ENCODE measurements around the gene LDB3. TPM values are rescaled to one million over a fixed set of nuclear protein-coding genes. Genes with fewer than 3 reads are reported as not detected.

LDB3 gene
- total RNA-seq, 2 donors from 2014 or later, result 0.66 to 0.78 TPM

- 80 to 93% methylated on average over 2 of the region's 2 CpGs for WGBS, 2 donors
- no peaks in the 10 kb centered on the region for H3K36me3 ChIP-seq (replicated peaks in 1 of 2; ENCODE audit: insufficient read depth in 1 of 2, low read depth in 2 of 2)
- H3K4me3 ChIP-seq, result no peak overlapping the region
- no peak for ATAC-seq
- no peak for TF ChIP-seq POLR2A (IDR thresholded peaks at IDR 0.05)
- DNase-seq, result no peak
- intact Hi-C loops (cut with DNase I), result no loop called here
- H3K27me3 ChIP-seq, result no peaks in the 10 kb centered on the region
- no peaks in the 10 kb centered on the region for H3K9me3 ChIP-seq
- no peak overlapping the region for H3K27ac ChIP-seq
- H3K4me1 ChIP-seq, result peaks cover 38% of the 10 kb centered on the region
Observed at GRCh38 chr10:86765548-86765947, 97.2 kb downstream of the LDB3 start.

- no peak overlapping the region for H3K27ac ChIP-seq
- H3K36me3 ChIP-seq (replicated peaks in 1 of 2; ENCODE audit: insufficient read depth in 1 of 2, low read depth in 2 of 2), result no peaks in the 10 kb centered on the region
- no peak for ATAC-seq
- H3K4me1 ChIP-seq, result peaks cover 20% of the 10 kb centered on the region
- intact Hi-C loops (cut with DNase I), result no loop called here
- H3K27me3 ChIP-seq, result no peaks in the 10 kb centered on the region
- WGBS, 2 donors, result 51 to 63% methylated on average over 1 of the region's 1 CpG
- TF ChIP-seq POLR2A (IDR thresholded peaks at IDR 0.05), result no peak
- no peak for TF ChIP-seq CTCF (IDR thresholded peaks at IDR 0.05)
- no peak overlapping the region for H3K4me3 ChIP-seq
- no peak for DNase-seq
- no peaks in the 10 kb centered on the region for H3K9me3 ChIP-seq
Observed at GRCh38 chr10:86768412-86769062, 100.2 kb downstream of the LDB3 start.

- DNase-seq, result no peak
- Histone ChIP-seq H3K9me3 (no peaks in the 10 kb centered on the region), H3K36me3 (replicated peaks in 1 of 2; ENCODE audit: insufficient read depth in 1 of 2, low read depth in 2 of 2) (no peaks in the 10 kb centered on the region), H3K4me1 (peaks cover 28% of the 10 kb centered on the region), H3K27ac (no peak overlapping the region), H3K27me3 (no peaks in the 10 kb centered on the region), H3K4me3 (no peak overlapping the region)
- 91 to 93% methylated on average over 10 of the region's 10 CpGs for WGBS, 2 donors
- intact Hi-C loops (cut with DNase I), result no loop called here
- no peak for TF ChIP-seq POLR2A (IDR thresholded peaks at IDR 0.05)
- no peak for TF ChIP-seq CTCF (IDR thresholded peaks at IDR 0.05)
- ATAC-seq, result no peak
Observed at GRCh38 chr10:86769991-86770390, 101.7 kb downstream of the LDB3 start.

GRCh38 chr10:86770412-86770960 lies 102.2 kb downstream of the LDB3 start:
- ATAC-seq, result no peak
- no peak overlapping the region for H3K27ac ChIP-seq
- no peak overlapping the region for H3K4me3 ChIP-seq
- H3K4me1 ChIP-seq, result peaks cover 33% of the 10 kb centered on the region
- TF ChIP-seq POLR2A (IDR thresholded peaks at IDR 0.05), result no peak
- H3K36me3 ChIP-seq (replicated peaks in 1 of 2; ENCODE audit: insufficient read depth in 1 of 2, low read depth in 2 of 2), result no peaks in the 10 kb centered on the region
- intact Hi-C loops (cut with DNase I), result no loop called here
- H3K9me3 ChIP-seq, result no peaks in the 10 kb centered on the region
- no peaks in the 10 kb centered on the region for H3K27me3 ChIP-seq
- 52 to 56% methylated on average over 2 of the region's 2 CpGs for WGBS, 2 donors
- no peak for DNase-seq

- 89 to 90% methylated on average over 6 of the region's 6 CpGs for WGBS, 2 donors
- H3K27me3 ChIP-seq, result no peaks in the 10 kb centered on the region
- no peak for TF ChIP-seq CTCF (IDR thresholded peaks at IDR 0.05)
- no peak for TF ChIP-seq POLR2A (IDR thresholded peaks at IDR 0.05)
- no peaks in the 10 kb centered on the region for H3K9me3 ChIP-seq
- no peak for DNase-seq
- peaks cover 33% of the 10 kb centered on the region for H3K4me1 ChIP-seq
- ATAC-seq, result no peak
- intact Hi-C loops (cut with DNase I), result no loop called here
- no peaks in the 10 kb centered on the region for H3K36me3 ChIP-seq (replicated peaks in 1 of 2; ENCODE audit: insufficient read depth in 1 of 2, low read depth in 2 of 2)
- H3K4me3 ChIP-seq, result no peak overlapping the region
- H3K27ac ChIP-seq, result no peak overlapping the region
Observed at GRCh38 chr10:86773498-86773897, 105.2 kb downstream of the LDB3 start.
